Renal cortex interstitium (tissue), 11 donors: ENCODE results near the gene FAM120AOS. TPM values are rescaled to one million over a fixed set of nuclear protein-coding genes. Genes with fewer than 3 reads are reported as not detected.

Experiments used
- DNase-seq, 11 donors: peaks; one replicate each; pipeline ENCODE4 v3.0.0-alpha.2; 2013; ENCODE audit warnings: low read depth in 9 of 11, low spot score in 4 of 11; ENCODE audit errors: extremely low read depth in 1 of 11
- polyA plus RNA-seq, 3 donors: library from polyadenylated mRNA; unstranded; fragments of 120-200 nt; gene quantifications; one replicate each; pipeline ENCODE4 v1.2.1, GENCODE V29; 2013; ENCODE audit not compliant: insufficient read length in 3 of 3

Gene FAM120AOS
- polyA plus RNA-seq, 3 donors: 58.6 to 68.4 (median 61.6) TPM

DNA sequence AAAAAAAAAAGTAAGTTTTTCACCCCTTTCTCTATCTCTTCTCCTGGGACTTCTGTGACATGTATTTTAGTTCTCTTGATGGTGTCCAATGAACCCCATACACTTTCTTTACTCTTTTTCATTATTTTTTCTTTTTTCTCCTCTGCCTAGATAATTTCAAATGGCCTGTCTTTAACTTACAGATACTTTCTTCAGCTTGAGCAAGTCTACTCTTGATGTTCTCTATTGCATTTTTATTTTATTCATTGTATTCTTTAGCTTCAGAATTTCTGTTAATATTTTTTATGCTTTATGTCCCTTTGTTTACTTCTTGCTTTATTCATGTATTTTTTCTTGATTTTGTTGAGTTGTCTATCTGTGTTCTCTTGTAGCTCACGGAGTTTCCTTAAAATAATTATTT lies 34.4 kb downstream of the FAM120AOS start:
- no peak for DNase-seq

DNA sequence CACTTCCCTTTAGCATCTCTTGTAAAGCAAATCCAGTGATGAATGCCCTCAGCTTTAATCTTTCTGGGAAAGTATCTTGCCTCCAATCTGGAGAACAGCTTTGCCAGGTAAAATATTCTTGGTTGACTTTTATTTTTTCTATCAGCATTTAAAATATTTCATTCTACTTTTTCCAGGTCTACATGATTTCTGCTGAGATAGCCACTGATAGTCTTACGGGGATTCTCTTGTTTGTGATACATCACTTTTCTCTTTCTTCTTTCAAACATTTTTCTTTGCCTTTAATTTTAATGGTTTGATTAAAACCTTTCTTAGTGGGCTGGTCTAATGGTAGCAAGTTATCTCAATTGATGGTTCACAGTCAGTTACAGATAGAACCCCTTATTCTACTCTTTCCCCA lies 35.8 kb downstream of the FAM120AOS start:
- no peak for DNase-seq

DNA sequence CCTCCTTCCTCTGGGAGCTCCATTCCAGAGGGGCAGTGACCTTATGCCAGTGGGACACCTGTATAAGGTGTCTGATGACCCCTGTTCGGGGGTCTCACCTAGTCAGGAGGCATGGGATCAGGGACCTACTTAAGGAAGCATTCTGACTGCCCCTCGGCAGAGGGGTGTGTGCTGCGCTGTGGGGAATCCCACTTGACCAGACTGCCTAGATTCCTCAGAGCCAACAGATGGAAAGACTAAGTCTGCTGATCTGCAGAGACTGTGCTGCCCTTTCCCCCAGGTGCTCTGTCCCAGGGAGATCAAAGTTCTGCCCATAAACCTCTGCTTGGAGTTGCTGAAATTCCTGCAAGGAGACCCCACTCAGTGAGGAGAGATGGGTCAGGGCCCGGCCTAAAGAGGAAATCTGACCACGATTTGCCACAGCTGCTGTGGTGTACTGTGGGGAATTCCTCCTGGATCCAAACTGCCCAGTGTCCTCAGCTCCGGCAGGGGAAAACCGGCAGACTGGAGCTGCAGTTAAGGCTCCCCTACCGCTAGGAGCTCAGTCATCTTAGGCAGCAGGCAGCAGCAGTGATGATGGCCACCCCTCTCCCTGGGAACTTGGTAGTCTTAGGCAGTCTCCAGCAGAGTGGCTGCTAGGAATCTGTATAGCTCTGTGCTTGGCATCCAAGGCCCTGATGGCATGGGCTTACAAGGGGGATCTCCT lies 36.7 kb downstream of the FAM120AOS start:
- DNase-seq: no peak

DNA sequence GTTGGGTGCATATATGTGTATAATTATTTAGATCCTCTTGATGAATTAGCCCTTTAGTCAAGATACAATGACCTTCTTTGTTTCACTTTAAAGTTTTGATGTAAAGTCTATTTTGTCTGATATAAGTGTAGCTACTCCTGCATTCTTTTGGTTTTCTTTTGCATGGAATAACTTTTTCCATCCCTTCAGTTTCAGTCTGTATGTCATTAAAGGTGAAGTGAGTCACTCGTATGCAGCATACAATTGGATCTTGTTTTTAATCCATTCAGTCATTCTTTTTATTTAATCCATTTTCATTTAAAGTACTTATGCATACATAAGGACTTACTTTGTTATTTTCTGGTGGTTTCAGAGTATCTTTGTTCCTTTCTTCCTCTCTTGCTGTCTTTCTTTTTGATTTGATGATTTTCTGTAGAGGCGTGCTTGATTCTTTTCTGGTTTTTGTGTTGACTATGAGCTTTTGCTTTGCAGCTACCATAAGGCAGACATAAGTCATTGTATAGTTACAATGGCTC lies 38.1 kb downstream of the FAM120AOS start:
- no peak for DNase-seq

DNA sequence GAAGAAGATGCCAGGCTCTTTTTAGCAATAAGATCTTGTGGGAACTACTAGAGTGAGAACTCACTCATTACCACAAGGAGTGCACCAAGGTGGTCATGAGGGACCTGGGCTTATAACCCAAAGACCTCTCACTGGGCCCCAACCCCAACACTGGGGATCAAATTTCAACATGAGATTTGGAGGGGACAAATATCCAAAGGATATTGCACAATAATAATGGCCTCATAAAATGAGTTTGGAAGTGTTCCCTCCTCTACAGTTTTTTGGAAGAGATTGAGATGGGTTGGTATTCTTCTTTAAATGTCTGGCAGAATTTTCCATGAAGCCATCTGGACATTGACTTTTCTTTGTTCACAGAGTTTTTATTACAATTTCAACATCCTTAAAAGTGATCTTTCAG lies 39.9 kb downstream of the FAM120AOS start:
- no peak for DNase-seq

DNA sequence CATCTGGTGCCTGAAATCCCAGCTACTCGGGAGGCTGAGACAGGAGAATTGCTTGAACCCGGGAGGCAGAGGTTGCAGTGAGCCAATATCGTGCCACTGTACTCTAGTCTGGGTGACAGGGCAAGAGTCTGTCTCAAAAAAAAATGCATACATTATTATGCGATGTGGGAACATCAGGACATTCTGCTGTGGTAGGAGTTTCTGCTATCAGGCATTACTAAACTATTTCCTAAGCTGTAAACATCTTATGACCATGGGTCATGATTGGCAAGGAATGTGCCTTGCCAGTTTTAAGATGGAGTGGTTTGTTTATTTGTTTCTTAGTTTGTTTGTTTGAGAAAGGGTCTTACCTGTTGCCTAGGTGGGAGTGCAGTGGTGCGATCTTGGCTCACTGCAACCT lies 47.0 kb downstream of the FAM120AOS start:
- DNase-seq: no peak

DNA sequence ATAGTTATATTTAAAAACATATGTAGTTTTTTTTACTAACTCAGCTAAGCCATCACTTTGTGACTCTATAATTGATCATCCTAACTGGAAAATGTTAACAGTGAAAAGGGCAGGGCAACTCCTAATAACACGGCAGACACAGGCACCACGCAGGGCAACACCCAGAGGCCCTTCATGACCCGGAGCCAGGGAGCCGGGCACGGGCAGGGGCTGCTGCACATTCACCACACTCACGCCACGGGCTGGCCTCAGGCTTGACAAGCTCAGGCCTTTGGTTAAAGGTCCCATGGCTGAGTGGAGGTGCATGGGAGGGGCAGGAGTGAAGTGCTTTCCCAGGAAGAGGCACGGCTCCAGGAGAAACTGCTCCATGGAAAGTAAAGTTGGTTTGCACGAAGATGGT lies 54.9 kb downstream of the FAM120AOS start:
- DNase-seq: no peak

DNA sequence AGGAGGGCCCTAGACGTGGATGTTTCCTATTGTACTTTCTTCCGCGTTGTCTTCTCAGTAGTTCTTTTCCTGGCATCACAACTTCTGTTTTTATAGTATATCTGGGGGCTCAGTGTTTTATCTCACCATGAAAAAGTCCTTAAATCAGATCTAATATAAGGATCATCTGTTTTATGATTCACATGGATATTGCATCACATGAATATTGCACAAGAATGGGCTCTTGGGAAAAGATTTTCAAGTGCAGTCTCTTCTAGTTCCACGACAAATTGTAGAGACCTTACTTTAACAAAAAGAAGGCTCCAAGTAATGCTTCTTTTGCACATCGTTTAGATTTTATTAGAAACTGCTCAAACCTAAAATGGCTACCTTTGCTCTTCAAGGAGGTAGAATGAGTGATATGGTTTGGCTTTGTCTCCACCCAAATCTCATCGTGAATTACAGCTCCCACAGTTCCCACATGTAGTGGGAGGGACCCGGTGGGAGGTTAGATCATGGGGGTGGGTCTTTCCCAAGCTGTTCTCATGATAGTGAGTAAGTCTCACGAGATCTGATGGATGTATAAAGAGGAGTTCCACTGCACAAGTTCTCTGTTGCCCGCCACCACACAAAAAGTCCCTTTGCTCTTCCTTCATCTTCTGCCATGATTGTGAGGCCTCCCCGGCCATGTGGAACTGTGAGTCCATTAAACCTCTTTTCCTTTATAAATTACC lies 55.6 kb downstream of the FAM120AOS start:
- no peak for DNase-seq

Other genes starting within 250 kb of the FAM120AOS start
- gene FAM120A, start 1.9 kb downstream of the FAM120AOS start, polyA plus RNA-seq: 10 to 100 TPM; 73.8 to 83.0 (median 75.7) TPM
- gene PHF2, start 123.0 kb upstream of the FAM120AOS start, polyA plus RNA-seq: 10 to 100 TPM; 34.8 to 43.0 (median 40.4) TPM